Measurements from ENCODE around the gene CST3.
A peak's percentile ranks its signal among the peaks of the same experiment; 100 is the strongest.
"Not testable (repeated sequence)": the region's sequence is repeated elsewhere in the genome, so short reads cannot be mapped to it uniquely, and the experiment has no call there.

Gene CST3

DNA sequence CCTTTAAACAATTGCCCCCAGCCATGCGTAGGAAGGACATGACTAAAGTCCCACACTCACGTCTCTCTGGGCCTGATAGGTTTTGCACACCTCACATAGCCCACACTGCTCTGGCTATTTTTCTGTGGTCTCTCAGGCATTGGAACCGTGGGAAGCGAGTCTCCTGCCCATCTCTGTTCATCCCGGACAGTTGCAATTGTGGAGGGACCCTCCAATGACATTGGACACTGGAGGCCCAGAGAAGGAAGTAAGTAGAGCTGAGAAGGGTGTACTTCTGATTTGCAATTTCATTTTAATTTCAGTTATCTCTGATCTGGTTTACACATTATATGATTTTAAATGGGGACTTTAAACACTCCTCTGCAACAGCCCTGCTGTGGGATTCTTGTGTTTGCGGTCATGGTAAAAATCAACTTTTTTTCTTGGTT is 23.3 kb upstream of the CST3 start:
- no peak for DNase-seq

DNA sequence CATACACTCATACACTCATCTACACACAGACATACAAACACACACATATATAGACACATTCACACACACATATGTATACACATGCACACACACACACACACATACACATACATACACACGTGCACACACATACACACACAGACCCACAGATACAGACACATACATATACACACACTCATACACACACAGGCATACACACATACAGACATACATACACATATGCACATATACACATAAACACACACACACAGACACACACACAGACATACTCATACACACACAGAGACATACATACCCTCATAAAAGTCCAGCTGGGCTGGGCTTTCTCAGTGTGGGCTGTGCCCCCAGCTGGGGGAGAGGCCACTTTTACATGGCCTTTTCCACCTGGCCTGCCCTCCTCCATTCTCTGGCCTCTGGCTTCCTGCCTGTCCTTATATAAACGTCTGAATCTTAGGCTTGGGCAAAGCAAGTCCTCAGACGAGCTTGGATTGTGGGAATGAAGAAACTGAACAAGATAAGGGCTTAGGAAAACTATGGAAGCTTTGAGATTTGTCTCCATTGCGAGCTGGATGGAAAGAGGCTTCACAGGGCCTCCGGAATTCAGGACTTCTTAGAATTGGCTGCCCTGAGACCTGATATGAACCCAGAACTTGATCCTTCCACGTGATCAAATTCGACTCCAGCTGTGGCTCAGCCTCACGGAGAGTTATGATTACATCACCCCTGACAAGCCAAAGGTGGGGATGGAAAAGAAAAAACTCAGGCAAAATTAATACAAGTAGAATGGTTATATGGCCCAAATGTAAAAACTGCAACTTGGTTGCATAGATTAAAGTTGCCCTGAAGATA is 22.5 kb upstream of the CST3 start:
- DNase-seq: no peak

DNA sequence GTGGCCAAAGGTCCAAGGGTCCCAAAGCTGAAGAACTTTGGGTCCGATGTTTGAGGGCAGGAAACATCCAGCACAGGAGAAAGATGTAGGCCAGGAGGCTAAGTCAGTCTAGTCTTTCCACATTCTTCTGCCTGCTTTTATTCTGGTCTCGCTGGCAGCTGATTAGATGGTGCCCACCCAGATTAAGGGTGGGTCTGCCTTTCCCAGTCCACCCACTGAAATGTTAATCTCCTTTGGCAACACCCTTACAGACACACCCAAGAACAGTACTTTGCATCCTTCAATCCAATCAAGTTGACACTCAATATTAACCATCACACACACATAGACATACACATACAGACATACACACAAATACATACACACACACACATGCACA is 21.8 kb upstream of the CST3 start:
- not testable (repeated sequence) for DNase-seq

DNA sequence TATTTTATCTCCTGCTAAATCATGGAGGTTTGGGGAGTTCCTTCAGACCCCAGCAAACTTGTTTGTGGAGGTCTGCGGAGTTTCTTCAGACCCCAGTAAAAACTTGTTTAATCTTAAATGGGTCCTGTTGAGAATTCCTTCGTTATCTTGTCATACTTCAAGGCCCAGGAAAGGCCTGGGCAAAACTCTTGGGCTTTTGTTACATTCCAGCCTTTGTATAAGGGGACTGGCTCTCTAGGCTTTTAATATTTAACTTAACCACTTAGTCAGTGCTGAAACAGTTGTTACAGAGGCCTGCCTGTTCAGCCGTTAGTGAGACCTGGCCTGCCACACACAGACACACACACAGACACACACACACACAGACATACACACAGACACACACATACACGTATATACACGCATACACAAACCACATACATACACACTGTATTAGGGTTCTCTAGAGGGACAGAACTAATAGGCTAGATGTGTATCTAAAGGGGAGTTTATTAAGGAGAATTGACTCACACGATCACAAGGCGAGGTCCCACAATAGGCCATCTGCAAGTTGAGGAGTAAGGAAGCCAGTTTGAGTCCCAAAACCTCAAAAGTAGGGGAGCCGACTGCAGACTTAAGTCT is 21.3 kb upstream of the CST3 start:
- no peak for DNase-seq

DNA sequence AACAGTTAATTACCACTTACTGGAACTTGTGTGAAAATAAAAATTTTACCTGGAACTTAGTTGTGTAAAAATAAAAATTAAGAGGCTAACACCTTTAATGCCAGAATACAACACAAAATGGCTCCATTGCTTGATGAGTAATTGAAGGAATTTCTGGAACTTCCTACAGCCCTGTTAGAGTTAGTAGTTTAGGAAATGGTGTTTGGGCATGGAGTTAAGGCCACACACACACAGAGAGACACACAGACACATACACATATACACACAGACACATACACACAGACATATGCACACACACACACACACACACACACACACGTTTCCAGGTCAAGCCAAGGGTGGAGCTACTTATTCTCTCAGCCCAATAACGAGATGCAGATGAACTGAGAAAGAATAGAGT is 20.6 kb upstream of the CST3 start:
- DNase-seq: no peak

DNA sequence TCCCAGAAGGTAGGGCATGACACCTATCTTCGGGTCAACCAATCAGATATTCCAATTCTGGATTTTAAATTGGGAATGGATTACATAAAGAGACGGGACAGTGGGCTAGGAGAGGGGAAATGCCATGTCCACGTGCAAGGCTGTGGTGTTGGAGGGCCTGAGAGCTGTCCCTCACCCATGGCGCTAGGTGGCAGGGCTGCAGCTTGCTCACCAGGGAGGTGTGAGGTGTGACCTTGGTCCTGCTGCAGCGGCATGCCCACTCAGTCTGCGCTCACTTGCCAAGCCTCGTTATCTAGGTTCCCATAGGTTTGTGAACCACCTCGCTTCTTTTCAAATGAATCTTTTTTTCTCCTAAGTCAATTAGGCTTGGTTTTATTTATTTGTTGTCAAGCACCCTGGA is 19.4 kb upstream of the CST3 start:
- no peak for DNase-seq

DNA sequence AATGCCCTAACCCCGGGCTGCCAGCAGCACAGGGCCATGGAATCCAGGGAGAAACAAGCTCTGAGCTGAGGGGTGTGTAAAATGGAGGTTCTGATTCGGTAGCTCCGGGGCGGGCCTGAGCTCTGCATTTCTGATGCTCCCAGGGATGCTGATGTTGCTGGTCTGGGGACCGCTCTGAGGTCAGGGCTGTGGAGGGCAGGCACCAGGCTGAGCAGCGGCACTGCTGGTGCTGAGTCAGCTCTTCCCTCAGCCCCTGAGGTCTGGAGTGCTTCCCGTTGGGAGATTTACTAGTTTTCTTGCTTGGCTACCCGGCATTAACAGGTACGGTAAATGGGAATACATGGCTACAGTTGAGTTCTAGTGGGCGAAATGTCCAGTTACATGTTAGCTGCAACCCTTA is 18.6 kb upstream of the CST3 start:
- DNase-seq: no peak

DNA sequence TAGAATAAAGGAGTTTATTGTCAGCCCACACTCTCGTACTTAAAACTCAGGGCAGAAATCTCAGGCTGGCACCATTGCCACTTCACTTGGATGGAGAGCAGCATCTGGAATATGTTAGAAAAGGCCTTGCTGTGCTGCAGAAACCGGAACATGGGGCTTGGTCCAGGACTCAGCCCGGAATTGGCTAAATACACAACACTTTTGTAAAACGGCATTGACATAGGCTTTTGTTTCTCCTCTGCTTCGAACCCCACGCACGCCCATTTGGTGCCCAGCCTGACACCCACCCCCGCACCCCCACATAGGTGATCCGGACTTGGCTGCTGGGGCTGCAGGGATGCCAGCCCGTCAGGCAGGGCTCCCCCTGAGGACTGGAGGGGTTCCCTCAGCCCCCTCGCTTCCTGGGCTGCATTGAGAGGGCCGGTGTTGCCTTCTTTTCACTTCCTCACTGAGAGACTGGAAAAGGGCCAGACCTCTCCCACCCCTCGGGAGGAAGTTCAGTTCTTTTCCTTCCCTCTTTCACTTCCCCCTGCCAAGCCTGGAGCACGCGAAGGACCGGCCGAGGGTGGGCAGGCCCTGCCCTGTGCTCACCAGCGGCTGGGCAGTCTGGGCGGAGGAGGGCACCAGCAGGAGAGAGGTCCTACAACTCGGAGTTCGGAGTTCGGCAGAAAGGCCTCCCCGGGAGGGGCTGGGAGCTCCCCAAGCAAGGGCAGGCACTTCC is 17.9 kb upstream of the CST3 start:
- peak; percentile 28 for DNase-seq

DNA sequence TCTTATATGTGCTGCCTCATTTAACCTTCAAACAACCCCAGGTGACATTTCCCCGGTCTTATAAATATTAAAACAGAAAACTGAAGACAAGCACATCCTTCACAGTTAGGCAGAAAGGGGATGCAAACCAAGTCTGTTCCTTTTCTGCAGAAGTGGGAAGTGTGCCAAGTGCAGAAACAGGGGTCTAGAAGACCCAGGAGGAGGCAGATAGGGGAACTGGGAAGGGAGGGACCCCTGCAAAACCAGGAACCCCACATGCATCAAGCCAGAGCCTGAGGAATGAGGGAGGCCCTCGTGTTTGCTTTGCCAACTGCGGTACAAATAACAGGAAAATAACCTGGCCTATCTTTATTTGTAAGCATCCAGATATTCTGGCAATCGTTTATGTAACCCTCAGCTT is 17.0 kb upstream of the CST3 start:
- no peak for DNase-seq

DNA sequence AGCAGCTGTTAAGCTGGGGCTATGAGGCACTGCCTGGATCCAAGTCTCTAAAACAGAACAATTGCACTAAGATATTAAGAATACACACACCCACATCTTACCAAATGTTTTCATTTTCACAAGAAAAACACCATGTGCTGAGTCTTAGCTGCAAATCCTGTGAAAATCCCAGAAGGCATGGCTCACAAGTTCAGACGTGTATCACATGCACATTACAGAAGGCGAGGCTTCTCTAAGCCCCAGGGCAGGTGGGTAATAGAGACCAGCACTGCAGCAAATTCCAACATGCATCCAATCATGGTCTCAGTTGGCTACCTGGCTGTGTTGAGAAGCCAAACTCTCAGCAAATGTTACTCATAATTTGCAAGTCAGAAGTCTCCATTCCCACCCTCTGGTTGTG is 16.2 kb upstream of the CST3 start:
- no peak for DNase-seq

DNA sequence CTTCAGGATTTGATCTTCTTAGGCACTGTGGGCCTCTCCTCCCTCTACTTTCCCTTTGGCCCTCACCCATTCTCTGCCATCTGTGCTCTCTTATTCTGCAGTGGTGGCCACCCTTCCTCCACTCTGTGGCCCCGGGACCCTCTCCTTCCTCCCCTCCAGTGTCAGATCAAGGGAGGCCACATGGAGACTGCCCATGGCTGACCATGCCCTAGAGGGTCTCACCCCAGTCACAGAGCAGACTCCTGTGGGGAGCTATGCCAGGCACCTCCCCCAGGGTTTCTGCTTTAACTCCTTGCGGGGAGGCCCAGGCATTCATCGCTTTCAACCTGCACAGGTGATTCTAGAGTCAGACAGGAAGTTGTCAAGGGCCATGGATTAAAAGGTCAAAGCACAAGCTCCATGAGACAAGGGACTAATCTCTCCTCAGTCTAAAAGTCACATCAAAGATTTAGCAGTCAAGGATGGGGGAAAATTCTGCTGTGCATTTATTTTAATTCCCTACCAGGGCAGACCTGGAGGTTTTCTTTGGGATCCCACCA is 15.7 kb upstream of the CST3 start:
- no peak for DNase-seq

DNA sequence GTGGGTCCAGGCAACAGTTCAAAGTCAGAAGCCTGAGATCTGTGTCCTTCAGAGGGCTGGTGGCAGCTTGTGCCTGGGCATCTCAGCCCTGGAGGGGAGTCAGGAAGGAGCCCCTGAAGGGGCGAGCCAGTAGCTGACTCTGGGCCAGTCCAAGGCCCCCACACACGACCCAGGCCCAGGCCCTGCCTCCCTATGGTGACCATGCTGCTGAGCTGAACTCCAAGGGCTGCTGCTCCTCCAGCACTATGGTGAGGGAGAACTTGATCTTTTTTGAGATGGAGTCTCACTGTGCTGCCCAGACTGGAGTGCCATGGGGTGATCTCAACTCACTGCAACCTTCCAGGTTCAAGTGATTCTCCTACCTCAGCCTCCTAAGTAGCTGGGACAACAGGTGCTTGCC is 15.2 kb upstream of the CST3 start:
- DNase-seq: no peak

DNA sequence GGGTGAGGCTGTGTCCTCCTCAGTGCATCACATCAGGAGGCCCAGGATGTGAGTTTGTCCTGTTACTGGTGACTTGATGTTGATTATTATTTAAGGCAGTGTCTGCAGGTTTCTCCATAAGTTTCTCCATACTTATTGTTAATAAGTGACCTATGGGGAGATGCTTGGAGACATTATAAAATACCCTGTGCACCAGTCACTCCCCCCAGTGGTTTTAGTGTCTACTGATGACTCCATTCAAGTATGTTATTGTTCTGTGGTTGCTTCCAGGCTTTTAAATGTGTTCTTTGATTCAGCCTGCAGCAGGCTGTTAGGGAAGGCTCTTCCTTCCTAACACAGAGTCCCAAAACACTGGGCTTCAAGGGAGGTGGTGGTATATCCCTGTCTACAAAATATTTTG is 14.6 kb upstream of the CST3 start:
- DNase-seq: no peak

DNA sequence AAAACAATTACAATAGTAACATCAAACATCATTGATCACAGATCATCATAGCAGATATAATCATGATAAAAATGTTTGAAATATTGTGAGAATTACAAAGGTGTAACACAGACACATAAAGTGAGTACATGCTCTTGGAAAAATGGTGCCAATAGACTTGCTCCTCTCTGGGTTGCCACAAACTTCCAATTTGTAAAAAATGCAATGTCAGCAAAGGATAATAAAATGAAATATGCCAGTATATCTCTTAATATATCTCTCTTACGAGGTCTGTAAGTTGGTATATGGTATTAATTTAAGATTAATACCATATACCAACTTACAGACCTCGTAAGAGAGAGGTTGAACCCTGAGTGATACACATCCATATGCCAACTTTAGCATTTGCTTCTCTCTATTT is 13.4 kb upstream of the CST3 start:
- DNase-seq: no peak

DNA sequence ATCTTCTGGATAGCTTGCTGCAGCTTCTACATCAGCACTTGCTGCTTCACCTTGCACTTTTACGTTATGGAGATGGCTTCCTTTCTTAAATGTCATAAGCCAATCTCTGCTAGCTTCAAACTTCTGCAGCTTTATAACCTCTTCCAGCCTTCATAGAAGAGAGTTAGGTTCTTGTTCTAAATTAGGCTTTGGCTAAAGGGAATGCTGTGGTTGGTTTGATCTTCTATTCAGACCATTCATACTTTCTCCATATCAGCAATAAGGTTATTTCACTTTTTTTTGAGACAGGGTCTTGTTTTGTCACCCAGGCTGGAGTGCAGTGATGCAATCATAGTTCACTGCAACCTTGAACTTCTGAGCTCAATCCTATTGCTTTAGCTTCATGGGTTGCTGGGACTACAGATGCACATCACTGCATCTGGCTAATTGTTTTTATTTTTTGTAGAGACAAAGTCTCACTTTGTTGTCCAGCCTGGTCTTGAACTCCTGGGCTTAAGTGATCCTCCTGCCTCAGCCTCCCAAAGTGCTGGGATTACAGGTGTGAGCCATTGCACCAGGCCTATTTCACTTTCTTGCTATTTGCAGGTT is 12.2 kb upstream of the CST3 start:
- no peak for DNase-seq

DNA sequence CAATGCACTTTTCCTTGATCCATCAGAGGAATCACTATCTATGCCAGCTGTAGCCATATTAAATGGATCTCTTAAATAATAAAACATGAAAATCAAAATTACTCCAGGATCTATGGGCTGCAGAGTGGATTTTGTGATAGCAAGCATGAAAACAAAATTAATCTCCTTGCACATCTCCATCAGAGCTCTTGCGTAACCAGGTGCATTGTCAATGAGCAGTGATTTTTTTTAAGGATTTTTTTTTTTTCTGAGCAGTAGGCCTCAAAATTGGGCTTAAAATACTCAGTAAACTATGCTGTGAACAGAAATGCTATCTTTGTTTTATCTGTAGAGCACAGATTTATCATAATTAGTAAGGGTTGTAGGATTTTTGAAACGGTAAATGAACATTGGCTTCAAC is 11.5 kb upstream of the CST3 start:
- DNase-seq: no peak

DNA sequence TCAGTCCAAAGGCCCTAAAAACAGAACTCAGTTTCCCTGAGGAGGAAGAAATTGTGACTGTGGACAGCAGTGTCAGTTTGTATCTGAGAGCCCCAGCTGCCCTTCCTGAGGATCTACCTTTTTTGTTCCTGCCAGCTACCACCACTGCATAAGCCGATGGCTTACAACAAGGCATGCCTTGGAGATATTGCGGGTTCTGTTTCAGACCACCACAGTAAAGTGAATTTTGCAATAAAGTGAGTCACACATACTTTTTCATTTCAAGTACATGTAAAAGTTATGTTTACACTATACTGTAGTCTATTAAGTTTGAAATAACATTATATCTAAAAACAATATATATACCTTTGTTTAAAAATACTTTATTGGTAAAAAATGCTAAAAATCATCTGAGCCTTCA is 9.6 kb upstream of the CST3 start:
- DNase-seq: no peak

DNA sequence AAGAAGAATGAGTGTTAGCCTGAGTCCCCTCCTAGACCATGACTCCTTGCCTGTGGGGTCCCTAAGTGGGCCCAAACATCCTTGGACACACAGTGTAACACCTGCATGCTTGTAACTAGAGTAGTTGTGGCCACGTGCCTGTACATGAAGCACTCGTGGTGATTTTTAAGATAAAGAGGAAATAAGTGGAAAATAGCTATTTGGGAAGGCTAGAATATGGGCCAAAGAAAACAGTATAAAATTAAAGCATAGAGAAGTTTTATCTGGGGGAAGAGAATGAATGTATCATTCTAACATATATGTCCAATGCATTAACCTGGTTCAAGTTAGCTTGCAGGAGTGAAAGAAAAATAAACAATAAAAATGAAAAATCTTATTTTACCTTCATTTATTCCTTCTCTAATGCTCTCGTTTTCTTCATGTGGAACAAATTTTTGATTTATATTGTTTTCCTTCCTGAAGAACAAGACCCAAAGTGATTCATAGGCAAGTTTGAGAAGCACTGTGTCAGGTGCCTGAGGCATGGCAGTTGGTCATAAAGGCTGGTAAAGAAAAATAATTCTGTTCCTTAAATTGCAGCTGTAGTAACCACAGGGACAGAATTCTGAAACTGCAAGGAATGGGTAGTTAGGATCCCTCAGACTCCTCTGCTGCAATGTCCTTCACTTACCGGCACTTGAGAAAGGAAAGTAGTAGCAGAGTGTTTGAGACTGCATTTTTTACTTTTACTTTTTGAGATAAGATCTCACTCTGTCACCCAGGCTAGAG is 8.5 kb upstream of the CST3 start:
- no peak for DNase-seq

DNA sequence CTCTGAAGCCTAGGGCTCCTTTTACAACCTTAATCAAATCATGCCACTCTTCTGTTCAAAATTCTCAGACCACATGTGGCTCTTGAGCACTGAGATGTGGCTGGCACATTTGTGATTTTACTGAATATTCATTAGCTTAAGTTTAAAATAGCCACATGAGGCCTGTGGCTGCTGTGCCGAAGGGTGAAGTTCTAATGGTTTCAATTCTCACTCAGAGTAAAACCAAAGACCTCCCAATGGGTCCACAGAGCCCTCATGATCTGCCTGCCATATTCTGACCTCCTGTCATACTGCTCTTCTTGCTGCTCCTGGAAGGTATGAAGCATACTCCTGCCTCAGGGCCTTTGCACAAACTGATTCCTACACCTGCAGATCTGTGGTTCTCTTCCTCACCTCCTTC is 7.8 kb upstream of the CST3 start:
- DNase-seq: no peak

DNA sequence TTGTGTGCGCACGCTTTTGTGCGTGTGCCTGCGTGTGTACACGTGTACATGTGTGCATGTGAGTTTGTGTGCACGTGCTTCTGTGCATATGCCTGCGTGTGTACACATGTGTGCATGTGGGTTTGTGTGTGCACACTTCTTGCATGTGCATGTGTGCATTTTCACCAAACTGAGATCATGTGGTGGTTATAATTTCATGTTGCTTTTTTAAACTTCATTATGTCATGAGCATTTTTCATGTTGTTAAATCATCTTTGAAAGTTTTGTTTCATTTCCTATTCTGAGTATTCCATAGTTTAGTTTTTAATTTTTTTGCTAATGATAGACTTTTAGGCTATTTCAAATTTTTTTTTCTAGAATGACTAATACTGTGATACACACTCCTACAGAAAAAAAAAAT is 6.4 kb upstream of the CST3 start:
- DNase-seq: no peak

DNA sequence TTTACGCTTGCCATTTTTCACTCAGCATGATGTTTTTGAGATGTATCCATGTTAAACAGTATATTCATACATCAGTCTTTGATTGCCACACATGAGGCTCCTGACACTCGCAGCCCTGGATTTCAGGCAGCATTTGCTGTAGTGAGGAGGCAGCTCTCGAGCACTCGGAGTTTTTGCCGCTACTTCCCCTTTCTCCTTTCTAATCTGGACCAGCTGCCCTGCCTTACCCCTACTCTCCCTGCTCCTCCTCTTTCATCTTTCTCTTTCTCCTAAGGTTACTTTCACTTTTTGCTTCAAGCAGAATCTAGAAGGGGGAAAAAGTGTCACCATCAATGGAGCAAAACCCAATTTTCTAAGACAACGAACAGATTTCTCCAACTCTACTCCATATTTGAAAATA is 5.9 kb upstream of the CST3 start:
- peak; percentile 32 for DNase-seq

DNA sequence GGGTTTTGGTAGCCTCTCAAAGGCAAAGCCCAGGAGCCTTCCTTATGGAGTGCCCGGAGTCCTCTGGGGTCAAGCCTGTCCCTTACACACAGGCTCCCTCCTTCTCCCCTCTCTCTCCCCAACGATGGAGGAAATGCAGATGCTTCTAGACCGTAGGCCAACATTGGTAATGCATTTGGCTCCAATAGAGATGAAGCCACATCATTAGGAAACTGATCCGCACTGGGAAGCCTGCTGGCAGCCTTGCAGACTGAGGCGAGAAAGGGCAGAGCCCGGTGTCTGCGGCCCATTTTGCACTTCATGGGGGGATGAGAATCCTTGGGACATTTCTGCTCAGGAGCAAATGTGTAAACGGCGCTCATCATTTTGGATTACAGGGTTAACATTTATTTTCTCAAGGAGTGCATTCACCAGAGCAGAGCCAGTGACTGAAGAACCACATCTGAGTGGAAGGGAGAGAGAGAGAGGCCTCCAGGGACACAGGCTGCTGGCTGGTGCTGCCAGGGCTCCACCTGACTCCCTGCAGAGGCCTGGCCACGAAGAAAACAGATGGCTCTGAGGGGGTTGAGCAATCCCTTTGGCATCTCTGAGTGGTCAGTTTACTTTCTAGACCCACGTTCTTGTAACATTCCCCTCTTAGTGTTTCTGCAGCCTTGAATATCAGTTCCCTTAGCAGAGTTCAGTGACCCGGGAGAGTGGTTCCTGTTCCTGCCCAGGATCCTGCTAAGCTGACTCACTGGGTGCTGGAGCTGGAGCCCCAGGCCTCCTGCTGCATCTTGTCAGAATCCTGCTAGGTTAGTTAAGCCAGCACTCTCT is 4.4 kb upstream of the CST3 start:
- no peak for DNase-seq

All from hematopoietic multipotent progenitor cell treated with erythropoietin and hydrocortisone succinate and interleukin-3 and kit ligand, for 6 days (in vitro differentiated cells).